GM12878 (cell line): ENCODE results near the gene CTSW.

Source experiments
- CTCF ChIP-seq, 3 experiments: IDR thresholded peaks in 2 of 3; conservative IDR thresholded peaks in 1 of 3; 2 replicates each; pipeline ENCODE4 v1.5.1; 2011; ENCODE audit warnings: low read depth in 3 of 3, low read length in 3 of 3, mild to moderate bottlenecking in 3 of 3, control low read depth in 2 of 3, moderate library complexity in 2 of 3, inconsistent platforms in 1 of 3, mixed read lengths in 1 of 3; ENCODE audit not compliant: control insufficient read depth in 2 of 3, insufficient read depth in 1 of 3; ENCODE audit errors: extremely low read depth in 1 of 3
- ESRRA ChIP-seq: IDR thresholded peaks from 2 replicates; pipeline ENCODE4 v1.6.1; 2012; ENCODE audit warnings: mild to moderate bottlenecking, low read length, improper control_type of control experiment
- MAX ChIP-seq: IDR thresholded peaks from 2 replicates; pipeline ENCODE4 v1.6.1; 2012; ENCODE audit warnings: low read depth, low read length, improper control_type of control experiment
- NBN ChIP-seq: fragments of 450-650 bp; IDR thresholded peaks from 2 replicates; pipeline ENCODE4 v1.6.1; 2016

- no peak for TF ChIP-seq CTCF (IDR thresholded peaks at IDR 0.05 in 2 of 3, conservative IDR thresholded peaks at IDR 0.05 in 1 of 3; ENCODE audit: control insufficient read depth in 2 of 3, extremely low read depth in 1 of 3, insufficient read depth in 1 of 3, low read depth in 3 of 3, low read length in 3 of 3)
- TF ChIP-seq MAX: no peak
- TF ChIP-seq ESRRA: no peak
- TF ChIP-seq NBN: no peak
Observed at GRCh38 chr11:65870706-65871681, 8.6 kb upstream of the CTSW start.
